ENCODE results near the gene C1QTNF9B.
A peak's percentile ranks its signal among the peaks of the same experiment; 100 is the strongest.
"Not testable (repeated sequence)": the region's sequence is repeated elsewhere in the genome, so short reads cannot be mapped to it uniquely, and the experiment has no call there.

C1QTNF9B gene

GRCh38 chr13:23897452-23897919, at the start of gene C1QTNF9B:
Gene C1QTNF9B (minus strand): TSS chr13:23897502.
- DNase-seq = not testable (repeated sequence)

GRCh38 chr13:23946900-23947299, 49.6 kb upstream of the C1QTNF9B start:
- no peak for DNase-seq

- DNase-seq = no peak
Observed at GRCh38 chr13:23946067-23946466, 48.8 kb upstream of the C1QTNF9B start.

GRCh38 chr13:23945612-23946011, 48.3 kb upstream of the C1QTNF9B start:
- no peak for DNase-seq

GRCh38 chr13:23941211-23941610, 43.9 kb upstream of the C1QTNF9B start:
- DNase-seq = no peak

- DNase-seq = not testable (repeated sequence)
Observed at GRCh38 chr13:23939666-23940065, 42.4 kb upstream of the C1QTNF9B start.

GRCh38 chr13:23934520-23934919, 37.2 kb upstream of the C1QTNF9B start:
- no peak for DNase-seq

- no peak for DNase-seq
Observed at GRCh38 chr13:23928985-23929384, 31.7 kb upstream of the C1QTNF9B start.

GRCh38 chr13:23923031-23923430, 25.7 kb upstream of the C1QTNF9B start:
- no peak for DNase-seq

GRCh38 chr13:23922005-23922932, 25.0 kb upstream of the C1QTNF9B start:
- DNase-seq = no peak

- DNase-seq = peak; percentile 12
Observed at GRCh38 chr13:23921451-23921888, 24.2 kb upstream of the C1QTNF9B start.

GRCh38 chr13:23919006-23919405, 21.7 kb upstream of the C1QTNF9B start:
- no peak for DNase-seq

- no peak for DNase-seq
Observed at GRCh38 chr13:23918208-23918607, 20.9 kb upstream of the C1QTNF9B start.

GRCh38 chr13:23915308-23915707, 18.0 kb upstream of the C1QTNF9B start:
- no peak for DNase-seq

- no peak for DNase-seq
Observed at GRCh38 chr13:23912469-23912868, 15.2 kb upstream of the C1QTNF9B start.

GRCh38 chr13:23909606-23910005, 12.3 kb upstream of the C1QTNF9B start:
- no peak for DNase-seq

- no peak for DNase-seq
Observed at GRCh38 chr13:23905766-23906165, 8.5 kb upstream of the C1QTNF9B start.

GRCh38 chr13:23903906-23904280, 6.6 kb upstream of the C1QTNF9B start:
- DNase-seq = no peak

- DNase-seq = no peak
Observed at GRCh38 chr13:23902975-23903905, 5.9 kb upstream of the C1QTNF9B start.

- no peak for DNase-seq
Observed at GRCh38 chr13:23901365-23901764, 4.1 kb upstream of the C1QTNF9B start.

- peak; percentile 8 for DNase-seq
Observed at GRCh38 chr13:23899555-23899954, 2.3 kb upstream of the C1QTNF9B start.

- no peak for DNase-seq
Observed at GRCh38 chr13:23898101-23898500, 799 bp upstream of the C1QTNF9B start.

- DNase-seq = not testable (repeated sequence)
Observed at GRCh38 chr13:23894746-23895145, 2.6 kb downstream of the C1QTNF9B start.
